Body of pancreas (tissue), 4 donors: Measurements from ENCODE around the gene DTNB.

ENCODE experiments used
- POLR2A ChIP-seq, 3 donors: fragments of 450-650 bp; IDR thresholded peaks; one replicate each; pipeline ENCODE4 v1.6.1; 2016; ENCODE audit warnings: antibody characterized with exemption in 3 of 3, mild to moderate bottlenecking in 2 of 3
- TF ChIP-seq, protein P1 (sequence below), 7 experiments: fragments of 450-650 bp in 4 of 7; fragments of 200-600 bp in 3 of 7; sonication (generic) in 3 of 7; IDR thresholded peaks; one replicate each; pipeline ENCODE4 v1.5.1; 2016 to 2019; ENCODE audit warnings: antibody characterized with exemption in 7 of 7

- TF ChIP-seq, protein P1, sequence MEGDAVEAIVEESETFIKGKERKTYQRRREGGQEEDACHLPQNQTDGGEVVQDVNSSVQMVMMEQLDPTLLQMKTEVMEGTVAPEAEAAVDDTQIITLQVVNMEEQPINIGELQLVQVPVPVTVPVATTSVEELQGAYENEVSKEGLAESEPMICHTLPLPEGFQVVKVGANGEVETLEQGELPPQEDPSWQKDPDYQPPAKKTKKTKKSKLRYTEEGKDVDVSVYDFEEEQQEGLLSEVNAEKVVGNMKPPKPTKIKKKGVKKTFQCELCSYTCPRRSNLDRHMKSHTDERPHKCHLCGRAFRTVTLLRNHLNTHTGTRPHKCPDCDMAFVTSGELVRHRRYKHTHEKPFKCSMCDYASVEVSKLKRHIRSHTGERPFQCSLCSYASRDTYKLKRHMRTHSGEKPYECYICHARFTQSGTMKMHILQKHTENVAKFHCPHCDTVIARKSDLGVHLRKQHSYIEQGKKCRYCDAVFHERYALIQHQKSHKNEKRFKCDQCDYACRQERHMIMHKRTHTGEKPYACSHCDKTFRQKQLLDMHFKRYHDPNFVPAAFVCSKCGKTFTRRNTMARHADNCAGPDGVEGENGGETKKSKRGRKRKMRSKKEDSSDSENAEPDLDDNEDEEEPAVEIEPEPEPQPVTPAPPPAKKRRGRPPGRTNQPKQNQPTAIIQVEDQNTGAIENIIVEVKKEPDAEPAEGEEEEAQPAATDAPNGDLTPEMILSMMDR (IDR thresholded peaks at IDR 0.05), result no peak
- TF ChIP-seq POLR2A (IDR thresholded peaks at IDR 0.05), result no peak
These were observed 127.5 kb downstream of the DTNB start for GRCh38 chr2:25545899-25546298.
